Kidney epithelial cell (primary cell): ENCODE results near the gene TM9SF2. TPM values are rescaled to one million over a fixed set of nuclear protein-coding genes. Genes with fewer than 3 reads are reported as not detected.
"Not testable (repeated sequence)": the region's sequence is repeated elsewhere in the genome, so short reads cannot be mapped to it uniquely, and the experiment has no call there.

Experiments
- DNase-seq: peaks from one replicate; pipeline ENCODE4 v3.0.0-alpha.2; 2010; ENCODE audit warnings: low read depth
- H3K27me3 ChIP-seq: 2 replicates; pipeline ENCODE4 v1.6.0; 2011; ENCODE audit warnings: low read length; ENCODE audit not compliant: control insufficient read depth, insufficient read depth
- H3K36me3 ChIP-seq: 2 replicates; pipeline ENCODE4 v1.5.1; 2011; ENCODE audit warnings: low read length; ENCODE audit not compliant: control insufficient read depth, insufficient read depth
- H3K4me3 ChIP-seq: 2 replicates; pipeline ENCODE4 v1.5.1; 2011; ENCODE audit warnings: low read depth, mild to moderate bottlenecking, control low read depth, low read length
- total RNA-seq: library from RNA; depleted of rRNA; stranded (reverse); fragments of >200 nt; gene quantifications from 2 replicates; pipeline ENCODE4 v1.2.3, GENCODE V29; 2015
- TF ChIP-seq, protein P1 (sequence below): IDR thresholded peaks from 2 replicates; pipeline ENCODE4 v1.5.1; 2011; ENCODE audit warnings: mild to moderate bottlenecking, moderate library complexity, low read length, control low read depth, inconsistent platforms; ENCODE audit not compliant: insufficient read depth, poor library complexity, severe bottlenecking

The TM9SF2 gene
- total RNA-seq, 1 donor from 2014 or later, result 137 TPM

DNA sequence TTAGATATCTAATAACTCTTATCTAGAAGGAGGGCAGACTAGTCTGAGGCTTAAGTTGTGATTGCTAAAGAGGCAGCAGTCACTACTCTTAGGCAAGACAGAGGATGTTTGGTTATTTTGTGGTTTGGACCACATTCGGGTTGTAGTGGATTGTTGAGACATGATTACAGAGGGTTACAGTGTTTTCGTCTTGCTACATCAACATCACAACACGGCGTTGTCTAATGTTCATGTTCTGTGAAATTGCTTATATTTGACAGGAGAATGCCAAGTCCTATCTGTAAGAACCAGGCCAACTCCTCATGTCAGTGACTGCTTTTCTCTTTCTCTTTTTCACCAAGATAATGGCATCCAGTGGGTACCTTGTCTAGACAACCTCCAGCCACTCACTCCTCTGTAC lies 16.8 kb upstream of the TM9SF2 start:
- TF ChIP-seq, protein P1, sequence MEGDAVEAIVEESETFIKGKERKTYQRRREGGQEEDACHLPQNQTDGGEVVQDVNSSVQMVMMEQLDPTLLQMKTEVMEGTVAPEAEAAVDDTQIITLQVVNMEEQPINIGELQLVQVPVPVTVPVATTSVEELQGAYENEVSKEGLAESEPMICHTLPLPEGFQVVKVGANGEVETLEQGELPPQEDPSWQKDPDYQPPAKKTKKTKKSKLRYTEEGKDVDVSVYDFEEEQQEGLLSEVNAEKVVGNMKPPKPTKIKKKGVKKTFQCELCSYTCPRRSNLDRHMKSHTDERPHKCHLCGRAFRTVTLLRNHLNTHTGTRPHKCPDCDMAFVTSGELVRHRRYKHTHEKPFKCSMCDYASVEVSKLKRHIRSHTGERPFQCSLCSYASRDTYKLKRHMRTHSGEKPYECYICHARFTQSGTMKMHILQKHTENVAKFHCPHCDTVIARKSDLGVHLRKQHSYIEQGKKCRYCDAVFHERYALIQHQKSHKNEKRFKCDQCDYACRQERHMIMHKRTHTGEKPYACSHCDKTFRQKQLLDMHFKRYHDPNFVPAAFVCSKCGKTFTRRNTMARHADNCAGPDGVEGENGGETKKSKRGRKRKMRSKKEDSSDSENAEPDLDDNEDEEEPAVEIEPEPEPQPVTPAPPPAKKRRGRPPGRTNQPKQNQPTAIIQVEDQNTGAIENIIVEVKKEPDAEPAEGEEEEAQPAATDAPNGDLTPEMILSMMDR, result no peak
- Histone ChIP-seq H3K36me3 (no peaks in the 10 kb centered on the region), H3K4me3 (no peak overlapping the region), H3K27me3 (no peaks in the 10 kb centered on the region)
- no peak for DNase-seq

DNA sequence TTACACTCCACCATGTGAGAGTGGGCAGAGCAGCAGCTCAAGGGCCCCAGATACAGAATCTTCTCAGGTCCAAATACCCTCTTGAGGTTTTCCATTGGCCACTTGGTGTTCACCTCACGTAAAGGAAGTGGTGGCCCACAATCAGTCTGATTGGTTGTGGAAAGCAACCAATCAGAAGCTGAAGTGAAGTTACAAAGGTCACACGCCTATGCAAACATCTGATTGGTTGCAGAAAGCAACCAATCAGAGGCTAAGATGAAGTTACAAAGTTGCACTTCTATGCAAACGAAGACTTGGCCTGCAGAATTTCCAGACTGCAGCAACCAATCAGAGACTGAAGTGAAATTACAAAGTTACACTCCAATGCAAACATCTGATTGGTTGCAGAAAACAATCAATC lies 14.3 kb upstream of the TM9SF2 start:
- DNase-seq, result no peak
- Histone ChIP-seq H3K36me3 (no peaks in the 10 kb centered on the region), H3K4me3 (no peak overlapping the region), H3K27me3 (no peaks in the 10 kb centered on the region)
- TF ChIP-seq, protein P1, result no peak

DNA sequence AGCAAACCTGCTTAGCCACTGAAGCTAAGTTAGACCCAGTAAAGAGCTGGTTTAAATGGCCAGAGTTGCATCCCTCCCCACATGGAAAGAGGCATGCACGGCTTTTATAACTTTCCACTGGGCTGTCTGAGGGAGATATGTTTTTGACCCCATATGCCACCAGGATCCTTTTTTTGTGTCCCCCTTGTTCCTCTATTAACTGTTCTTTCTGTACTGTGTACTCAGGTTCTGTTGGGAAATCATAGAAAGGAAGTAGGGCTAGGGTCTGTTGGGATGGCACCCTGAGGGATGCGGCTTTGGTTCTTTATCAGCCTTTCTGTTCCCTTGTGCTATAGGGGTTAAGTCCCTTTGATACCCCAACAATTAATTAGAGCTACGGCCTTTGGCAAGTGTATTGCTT lies 12.2 kb upstream of the TM9SF2 start:
- Histone ChIP-seq H3K27me3 (no peaks in the 10 kb centered on the region), H3K4me3 (no peak overlapping the region), H3K36me3 (no peaks in the 10 kb centered on the region)
- no peak for DNase-seq
- TF ChIP-seq, protein P1, result no peak

DNA sequence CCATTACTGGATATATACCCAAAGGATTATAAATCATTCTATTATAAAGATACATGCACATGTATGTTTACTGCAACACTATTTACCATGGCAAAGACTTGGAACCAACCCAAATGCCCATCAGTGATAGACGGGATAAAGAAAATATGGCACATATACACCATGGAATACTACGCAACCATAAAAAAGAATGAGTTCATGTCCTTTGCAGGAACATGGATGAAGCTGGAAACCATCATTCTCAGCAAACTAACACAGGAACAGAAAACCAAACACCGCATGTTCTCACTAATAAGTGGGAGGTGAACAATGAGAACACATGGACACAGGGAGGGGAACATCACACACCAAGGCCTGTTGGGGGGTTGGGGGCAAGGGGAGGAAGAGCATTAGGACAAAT lies 9.5 kb upstream of the TM9SF2 start:
- not testable (repeated sequence) for DNase-seq, H3K4me3 ChIP-seq, H3K36me3 ChIP-seq, H3K27me3 ChIP-seq

DNA sequence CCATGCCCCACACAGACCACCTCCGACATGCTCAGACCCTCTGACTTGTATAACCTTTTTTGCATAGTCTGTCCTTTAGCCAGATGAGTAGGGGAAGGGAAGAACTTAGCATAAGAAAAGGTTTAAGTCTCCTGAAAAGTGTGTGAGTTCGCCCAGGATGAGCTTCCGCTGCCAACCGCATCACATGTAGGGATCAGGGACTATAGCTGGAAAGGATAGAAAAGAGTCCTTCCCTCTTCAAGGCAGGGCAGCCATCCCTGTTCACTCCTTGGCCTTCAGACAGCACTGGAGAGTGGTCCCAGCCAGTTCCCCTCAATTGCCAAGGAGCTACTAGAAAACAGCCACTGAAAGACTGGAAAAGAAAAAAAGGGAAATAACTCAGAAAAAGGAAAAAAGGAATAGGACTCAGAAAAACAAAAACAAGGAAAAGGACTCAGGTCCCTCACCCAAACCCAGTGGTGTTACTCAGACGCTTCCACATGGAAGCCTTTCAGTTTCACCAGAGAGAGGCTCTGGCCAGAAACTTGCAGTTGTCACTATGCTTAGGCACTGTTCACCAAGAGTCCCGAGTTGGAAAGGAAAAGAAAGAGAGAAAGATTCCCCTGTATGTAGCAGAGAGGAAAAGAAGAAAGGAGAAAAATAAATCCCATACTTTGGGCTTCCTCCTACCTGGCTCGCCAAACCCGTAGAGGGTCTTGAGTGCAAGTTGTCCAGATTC lies 5.6 kb upstream of the TM9SF2 start:
- no peaks in the 10 kb centered on the region for H3K36me3 ChIP-seq
- H3K27me3 ChIP-seq, result no peaks in the 10 kb centered on the region
- TF ChIP-seq, protein P1, result no peak
- H3K4me3 ChIP-seq, result no peak overlapping the region
- DNase-seq, result no peak

DNA sequence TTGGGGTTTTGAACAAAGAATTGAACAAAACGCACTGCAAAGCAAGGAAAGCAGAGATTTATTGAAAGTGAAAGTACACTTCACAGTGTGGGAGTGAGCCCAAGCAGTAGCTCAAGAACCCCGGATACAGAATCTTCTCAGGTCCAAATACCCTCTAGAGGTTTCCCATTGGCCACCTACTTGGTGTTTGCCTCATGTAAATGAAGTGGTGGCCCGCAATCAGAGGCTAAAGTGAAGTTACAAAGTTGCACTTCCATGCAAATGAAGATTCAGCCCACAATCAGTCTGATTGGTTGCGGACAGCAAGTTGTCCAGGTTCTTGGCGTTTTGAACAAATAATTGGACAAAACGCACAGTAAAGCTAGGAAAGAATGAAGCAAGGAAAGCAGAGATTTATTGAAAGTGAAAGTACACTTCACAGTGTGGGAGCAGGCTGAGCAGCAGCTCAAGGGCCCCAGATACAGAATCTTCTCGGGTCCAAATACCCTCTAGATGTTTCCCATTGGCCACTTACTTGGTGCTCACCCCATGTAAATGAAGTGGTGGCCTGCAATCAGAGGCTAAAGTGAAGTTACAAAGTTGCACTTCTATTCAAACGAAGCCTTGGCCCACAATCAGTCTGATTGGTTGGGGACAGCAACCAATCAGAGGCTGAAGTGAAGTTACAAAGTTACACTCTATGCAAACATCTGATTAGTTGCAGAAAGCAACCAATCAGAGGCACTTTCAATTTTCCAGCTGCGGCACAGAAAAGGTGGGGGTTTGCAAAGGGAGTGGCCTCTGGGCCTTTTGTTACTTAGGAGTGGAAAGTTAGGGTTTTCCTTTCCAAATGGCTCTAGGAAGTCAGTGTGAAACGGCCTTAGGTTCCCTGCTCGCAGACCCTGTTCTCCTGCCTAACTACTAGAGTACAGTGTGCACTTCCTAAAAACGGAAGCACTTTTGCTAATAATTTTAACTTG lies 4.8 kb upstream of the TM9SF2 start:
- DNase-seq, result no peak
- TF ChIP-seq, protein P1, result no peak
- H3K36me3 ChIP-seq, result no peaks in the 10 kb centered on the region
- H3K4me3 ChIP-seq, result no peak overlapping the region
- H3K27me3 ChIP-seq, result no peaks in the 10 kb centered on the region
